Neural cell (in vitro differentiated cells): Measurements from ENCODE around the gene LMNA.

Experiments used
- EP300 ChIP-seq: fragments of 450-650 bp; conservative IDR thresholded peaks from 2 replicates; pipeline ENCODE4 v1.6.1; 2014; ENCODE audit warnings: antibody characterized with exemption, mild to moderate bottlenecking, moderate library complexity; ENCODE audit not compliant: poor library complexity, severe bottlenecking
- MXI1 ChIP-seq: fragments of 450-650 bp; conservative IDR thresholded peaks from 2 replicates; pipeline ENCODE4 v1.6.1; 2014; ENCODE audit warnings: antibody characterized with exemption, mild to moderate bottlenecking; ENCODE audit not compliant: poor library complexity, severe bottlenecking
- POLR2AphosphoS5 ChIP-seq: IDR thresholded peaks from 2 replicates; pipeline ENCODE4 v1.6.1; 2012
- TAF1 ChIP-seq: IDR thresholded peaks from 2 replicates; pipeline ENCODE4 v1.6.1; 2012; ENCODE audit warnings: low read depth
- TF ChIP-seq, protein P1 (sequence below): fragments of 450-650 bp; IDR thresholded peaks from 2 replicates; pipeline ENCODE4 v1.5.1; 2014; ENCODE audit warnings: antibody characterized with exemption, mild to moderate bottlenecking, moderate library complexity; ENCODE audit not compliant: poor library complexity, severe bottlenecking

DNA sequence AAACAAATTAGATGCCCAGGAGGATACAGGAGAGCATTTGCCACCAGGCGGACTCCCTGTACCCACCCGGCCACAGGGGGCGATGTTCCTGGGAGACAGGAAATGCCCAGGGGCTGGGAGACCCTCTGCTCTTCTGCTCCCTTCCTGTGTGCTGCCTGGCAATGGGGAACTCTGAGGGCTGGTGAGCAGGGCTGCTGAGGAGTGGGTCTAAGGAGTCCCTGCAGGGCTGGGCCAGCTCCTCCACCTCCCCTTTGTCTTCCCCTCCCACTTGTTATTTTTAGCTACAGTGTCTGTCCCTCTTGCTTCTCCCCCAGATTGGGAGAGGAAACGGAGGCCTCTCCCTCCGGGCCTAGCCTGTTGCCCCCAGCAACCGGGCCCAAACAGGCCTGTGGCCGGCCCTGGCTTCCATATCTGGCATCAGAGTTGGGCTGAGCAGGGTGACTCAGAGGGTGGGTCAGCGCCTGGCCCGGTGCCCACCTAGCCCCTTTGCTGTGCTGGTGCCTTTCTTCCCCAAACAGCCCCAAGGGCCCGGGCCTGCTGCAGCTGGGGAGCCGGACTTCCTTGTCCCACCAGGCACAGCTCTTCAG, 11.6 kb downstream of the LMNA start:
- TF ChIP-seq, protein P1, sequence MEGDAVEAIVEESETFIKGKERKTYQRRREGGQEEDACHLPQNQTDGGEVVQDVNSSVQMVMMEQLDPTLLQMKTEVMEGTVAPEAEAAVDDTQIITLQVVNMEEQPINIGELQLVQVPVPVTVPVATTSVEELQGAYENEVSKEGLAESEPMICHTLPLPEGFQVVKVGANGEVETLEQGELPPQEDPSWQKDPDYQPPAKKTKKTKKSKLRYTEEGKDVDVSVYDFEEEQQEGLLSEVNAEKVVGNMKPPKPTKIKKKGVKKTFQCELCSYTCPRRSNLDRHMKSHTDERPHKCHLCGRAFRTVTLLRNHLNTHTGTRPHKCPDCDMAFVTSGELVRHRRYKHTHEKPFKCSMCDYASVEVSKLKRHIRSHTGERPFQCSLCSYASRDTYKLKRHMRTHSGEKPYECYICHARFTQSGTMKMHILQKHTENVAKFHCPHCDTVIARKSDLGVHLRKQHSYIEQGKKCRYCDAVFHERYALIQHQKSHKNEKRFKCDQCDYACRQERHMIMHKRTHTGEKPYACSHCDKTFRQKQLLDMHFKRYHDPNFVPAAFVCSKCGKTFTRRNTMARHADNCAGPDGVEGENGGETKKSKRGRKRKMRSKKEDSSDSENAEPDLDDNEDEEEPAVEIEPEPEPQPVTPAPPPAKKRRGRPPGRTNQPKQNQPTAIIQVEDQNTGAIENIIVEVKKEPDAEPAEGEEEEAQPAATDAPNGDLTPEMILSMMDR, result no peak
- TF ChIP-seq POLR2AphosphoS5 (no peak), TAF1 (no peak), MXI1 (no peak), EP300 (no peak)
